A673 (cell line): ENCODE data around the gene SULT1E1. TPM values are rescaled to one million over a fixed set of nuclear protein-coding genes. Genes with fewer than 3 reads are reported as not detected.

Experiments
- BruUV-seq: library from RNA; stranded (reverse); fragments of 400-500 nt; replicated peaks from 2 replicates; lab custom pipeline; 2021; lab: Mats Ljungman, UMichigan
- CTCF ChIA-PET: fragments of 300-600 bp; sonication (Branson Sonifier 250); formaldehyde crosslinking; loops from one replicate; lab custom pipeline; 2022; ENCODE audit warnings: antibody characterized with exemption; lab: Charles Lee
- POLR2A ChIA-PET: fragments of 300-600 bp; sonication (Branson Sonifier 250); formaldehyde crosslinking; loops from one replicate; lab custom pipeline; 2022; ENCODE audit warnings: antibody characterized with exemption; ENCODE audit not compliant: low non-redundant PET; lab: Charles Lee
- DNase-seq: peaks from one replicate; pipeline ENCODE4 v3.0.0-alpha.2; 2015; ENCODE audit warnings: low spot score
- H3K27ac ChIP-seq: fragments of 200-600 bp; sonication (generic); 2 replicates; pipeline ENCODE4 v1.5.1; 2016; ENCODE audit warnings: mixed run types, low read depth, mild to moderate bottlenecking, mixed read lengths, antibody characterized with exemption, low read length; ENCODE audit not compliant: poor library complexity, severe bottlenecking
- H3K27me3 ChIP-seq: fragments of 200-600 bp; sonication (generic); replicated peaks from 2 replicates; pipeline ENCODE4 v1.6.1; 2017; ENCODE audit warnings: mixed run types, low read depth, mild to moderate bottlenecking, mixed read lengths, antibody characterized with exemption, low read length; ENCODE audit not compliant: insufficient read depth, poor library complexity
- H3K36me3 ChIP-seq: fragments of 200-600 bp; sonication (generic); 2 replicates; pipeline ENCODE4 v1.6.1; 2016; ENCODE audit warnings: mixed run types, mild to moderate bottlenecking, mixed read lengths, antibody characterized with exemption, low read length; ENCODE audit not compliant: insufficient read depth, poor library complexity, severe bottlenecking
- H3K4me1 ChIP-seq: fragments of 200-600 bp; sonication (generic); 2 replicates; pipeline ENCODE4 v1.6.1; 2017; ENCODE audit warnings: mixed run types, mild to moderate bottlenecking, mixed read lengths, antibody characterized with exemption, low read length; ENCODE audit not compliant: insufficient read depth, poor library complexity, severe bottlenecking
- H3K4me3 ChIP-seq: fragments of 200-600 bp; sonication (generic); 2 replicates; pipeline ENCODE4 v1.5.1; 2016; ENCODE audit warnings: low read depth, mixed run types, mild to moderate bottlenecking, mixed read lengths, low read length; ENCODE audit not compliant: poor library complexity, severe bottlenecking
- H3K9me3 ChIP-seq: fragments of 200-600 bp; sonication (generic); 2 replicates; pipeline ENCODE4 v1.6.1; 2016; ENCODE audit warnings: mixed run types, low read depth, mild to moderate bottlenecking, mixed read lengths, antibody characterized with exemption, low read length; ENCODE audit not compliant: poor library complexity, severe bottlenecking
- EZH2 ChIP-seq: fragments of 200-600 bp; sonication (generic); IDR thresholded peaks from 2 replicates; pipeline ENCODE4 v1.6.1; 2017; ENCODE audit warnings: borderline replicate concordance, low read depth, mild to moderate bottlenecking, mixed read lengths, antibody characterized with exemption, low read length; ENCODE audit not compliant: poor library complexity, severe bottlenecking
- intact Hi-C: fragments of 100-400 bp; cut with micrococcal nuclease; formaldehyde crosslinking; loops from one replicate; pipeline ENCODE4 v1.10.0; 2022; ENCODE audit not compliant: unreplicated experiment
- total RNA-seq: library from RNA; stranded (reverse); gene quantifications from 2 replicates; pipeline ENCODE4 v1.2.3, GENCODE V29; 2021
- TF ChIP-seq, protein P1 (sequence below): fragments of 300-800, 200-600 bp; sonication (generic); conservative IDR thresholded peaks from 2 replicates; pipeline ENCODE4 v1.5.1; 2017; ENCODE audit warnings: low read depth, mild to moderate bottlenecking, antibody characterized with exemption, low read length, moderate library complexity, mixed read lengths

Gene SULT1E1
- total RNA-seq, 1 experiment from 2014 or later = 13.4 TPM

GRCh38 chr4:69896530-69897116 is 36.7 kb upstream of the SULT1E1 start:
- no peak overlapping the region for H3K4me3 ChIP-seq
- H3K9me3 ChIP-seq = no peaks in the 10 kb centered on the region
- no peak overlapping the region for H3K27ac ChIP-seq
- H3K36me3 ChIP-seq = no peaks in the 10 kb centered on the region
- no TSS peak for BruUV-seq
- intact Hi-C loops = loop anchor here (5.0 to 10.0 kb wide), 2 partner anchors 286 to 368 kb away; no protein-coding TSS in a partner anchor
- DNase-seq = no peak
- H3K4me1 ChIP-seq = no peaks in the 10 kb centered on the region
- TF ChIP-seq, protein P1, sequence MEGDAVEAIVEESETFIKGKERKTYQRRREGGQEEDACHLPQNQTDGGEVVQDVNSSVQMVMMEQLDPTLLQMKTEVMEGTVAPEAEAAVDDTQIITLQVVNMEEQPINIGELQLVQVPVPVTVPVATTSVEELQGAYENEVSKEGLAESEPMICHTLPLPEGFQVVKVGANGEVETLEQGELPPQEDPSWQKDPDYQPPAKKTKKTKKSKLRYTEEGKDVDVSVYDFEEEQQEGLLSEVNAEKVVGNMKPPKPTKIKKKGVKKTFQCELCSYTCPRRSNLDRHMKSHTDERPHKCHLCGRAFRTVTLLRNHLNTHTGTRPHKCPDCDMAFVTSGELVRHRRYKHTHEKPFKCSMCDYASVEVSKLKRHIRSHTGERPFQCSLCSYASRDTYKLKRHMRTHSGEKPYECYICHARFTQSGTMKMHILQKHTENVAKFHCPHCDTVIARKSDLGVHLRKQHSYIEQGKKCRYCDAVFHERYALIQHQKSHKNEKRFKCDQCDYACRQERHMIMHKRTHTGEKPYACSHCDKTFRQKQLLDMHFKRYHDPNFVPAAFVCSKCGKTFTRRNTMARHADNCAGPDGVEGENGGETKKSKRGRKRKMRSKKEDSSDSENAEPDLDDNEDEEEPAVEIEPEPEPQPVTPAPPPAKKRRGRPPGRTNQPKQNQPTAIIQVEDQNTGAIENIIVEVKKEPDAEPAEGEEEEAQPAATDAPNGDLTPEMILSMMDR = peak; percentile 46
- no peak for TF ChIP-seq EZH2
- ChIA-PET CTCF (no interaction called here), POLR2A (no interaction called here)
- no peaks in the 10 kb centered on the region for H3K27me3 ChIP-seq

- Histone ChIP-seq H3K4me3 (no peak overlapping the region), H3K9me3 (no peaks in the 10 kb centered on the region), H3K36me3 (no peaks in the 10 kb centered on the region), H3K27me3 (no peaks in the 10 kb centered on the region), H3K27ac (no peak overlapping the region), H3K4me1 (no peaks in the 10 kb centered on the region)
- ChIA-PET CTCF (no interaction called here), POLR2A (no interaction called here)
- intact Hi-C loops = loop anchor here (5.0 to 10.0 kb wide), 3 partner anchors 288 to 613 kb away; no protein-coding TSS in a partner anchor
- TF ChIP-seq, protein P1 = no peak
- no peak for TF ChIP-seq EZH2
- DNase-seq = no peak
- no TSS peak for BruUV-seq
These were observed 34.8 kb upstream of the SULT1E1 start for GRCh38 chr4:69894721-69895120.

DNA sequence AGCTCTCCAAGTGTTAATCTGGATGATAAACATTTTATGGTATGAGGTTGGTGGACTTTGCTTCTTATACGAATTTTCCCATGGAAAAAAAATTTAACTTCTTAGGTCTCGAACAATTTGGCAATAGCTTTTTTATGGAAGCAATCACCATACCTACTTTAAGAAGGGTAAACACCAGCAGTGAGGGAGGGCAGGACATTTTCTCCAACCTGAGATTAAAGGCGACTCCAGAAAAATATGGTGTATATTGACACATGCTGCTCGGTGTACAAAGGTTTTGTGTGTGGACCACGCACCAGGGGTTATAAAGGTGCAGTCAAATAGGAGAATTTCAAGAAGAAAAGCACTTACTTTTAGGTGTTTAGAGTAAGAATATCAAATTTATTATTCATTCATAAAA is 34.2 kb upstream of the SULT1E1 start:
- ChIA-PET POLR2A (no interaction called here), CTCF (no interaction called here)
- H3K36me3 ChIP-seq = no peaks in the 10 kb centered on the region
- no peak overlapping the region for H3K4me3 ChIP-seq
- no peaks in the 10 kb centered on the region for H3K27me3 ChIP-seq
- TF ChIP-seq, protein P1 = no peak
- TF ChIP-seq EZH2 = no peak
- BruUV-seq = no TSS peak
- no peaks in the 10 kb centered on the region for H3K4me1 ChIP-seq
- intact Hi-C loops = loop anchor here (5.0 to 10.0 kb wide), 2 partner anchors 371 to 613 kb away; no protein-coding TSS in a partner anchor
- DNase-seq = no peak
- H3K9me3 ChIP-seq = no peaks in the 10 kb centered on the region
- H3K27ac ChIP-seq = no peak overlapping the region
